H1 (cell line): ENCODE measurements around the gene CROCC2. TPM values are rescaled to one million over a fixed set of nuclear protein-coding genes. Genes with fewer than 3 reads are reported as not detected.

ENCODE experiments used
- CTCF ChIA-PET: fragments of 300-600 bp; sonication (Branson Sonifier 250); formaldehyde crosslinking; loops from one replicate; lab custom pipeline; 2021; ENCODE audit not compliant: partially characterized antibody; lab: Charles Lee
- POLR2A ChIA-PET: fragments of 300-600 bp; sonication (Branson Sonifier 250); formaldehyde crosslinking; loops from one replicate; lab custom pipeline; 2021; ENCODE audit warnings: inconsistent platforms; ENCODE audit not compliant: partially characterized antibody; lab: Charles Lee
- DNase-seq, 2 experiments: peaks; one replicate each; pipeline versions ENCODE4 v3.0.0 to v3.0.0-alpha.2; 2010 to 2022; ENCODE audit warnings: low spot score in 2 of 2, low read depth in 1 of 2, mixed read lengths in 1 of 2
- FAIRE-seq: peaks from 2 replicates; lab custom pipeline; 2011; peaks lifted over from hg19 to GRCh38; lab: Jason Lieb, UNC
- H2AFZ ChIP-seq: 2 replicates; pipeline ENCODE4 v1.8.1; 2012; ENCODE audit warnings: low read length, inconsistent platforms
- H2AK5ac ChIP-seq: 2 replicates; pipeline ENCODE4 v1.6.1; 2013; ENCODE audit warnings: low read depth, low read length
- H2BK120ac ChIP-seq: replicated peaks from 2 replicates; pipeline ENCODE3; 2013; ENCODE audit warnings: low read depth, low read length, inconsistent platforms
- H2BK12ac ChIP-seq: 2 replicates; pipeline ENCODE4 v1.6.1; 2013; ENCODE audit warnings: low read depth, low read length
- H2BK15ac ChIP-seq: 2 replicates; pipeline ENCODE4 v1.6.1; 2013; ENCODE audit warnings: low read length
- H2BK20ac ChIP-seq: 2 replicates; pipeline ENCODE4 v1.6.1; 2013; ENCODE audit warnings: low read length
- H2BK5ac ChIP-seq: 2 replicates; pipeline ENCODE4 v1.6.1; 2013; ENCODE audit warnings: low read depth, low read length
- H3K14ac ChIP-seq: 2 replicates; pipeline ENCODE4 v1.6.1; 2013; ENCODE audit warnings: inconsistent platforms; ENCODE audit not compliant: insufficient read length
- H3K18ac ChIP-seq: 2 replicates; pipeline ENCODE4 v1.6.1; 2013; ENCODE audit warnings: low read length; ENCODE audit errors: extremely low read depth
- H3K23ac ChIP-seq: 2 replicates; pipeline ENCODE4 v1.6.1; 2013; ENCODE audit warnings: inconsistent platforms; ENCODE audit not compliant: insufficient read length
- H3K23me2 ChIP-seq: 2 replicates; pipeline ENCODE4 v1.6.1; 2013; ENCODE audit warnings: low read depth, low read length
- H3K27ac ChIP-seq: 2 replicates; pipeline ENCODE4 v1.6.1; 2011; ENCODE audit warnings: low read depth, low read length, inconsistent platforms
- H3K27me3 ChIP-seq, 4 experiments: replicated peaks in 1 of 4; 1 replicate in 1 of 4; 2 replicates in 3 of 4; pipeline versions ENCODE4 v1.6.1 to v1.8.1; 2011 to 2013; ENCODE audit warnings: low read length in 3 of 4, mild to moderate bottlenecking in 3 of 4, inconsistent platforms in 2 of 4, mixed read lengths in 2 of 4, moderate library complexity in 1 of 4; ENCODE audit not compliant: control insufficient read depth in 3 of 4, insufficient read depth in 3 of 4; ENCODE audit errors: extremely low read depth in 1 of 4
- H3K36me3 ChIP-seq, 4 experiments: 2 replicates each; pipeline versions ENCODE4 v1.6.1 to v1.8.1; 2011 to 2013; ENCODE audit warnings: mild to moderate bottlenecking in 4 of 4, low read length in 3 of 4, moderate library complexity in 2 of 4, control low read depth in 1 of 4, inconsistent platforms in 1 of 4; ENCODE audit not compliant: insufficient read depth in 4 of 4, control insufficient read depth in 2 of 4
- H3K4ac ChIP-seq: replicated peaks from 2 replicates; pipeline ENCODE3; 2013; ENCODE audit warnings: low read length, low read depth, mixed read lengths, inconsistent platforms; ENCODE audit not compliant: insufficient read length
- H3K4me1 ChIP-seq, 4 experiments: replicated peaks in 1 of 4; 1 replicate in 1 of 4; 2 replicates in 3 of 4; pipeline versions ENCODE4 v1.6.1 to v1.8.1; 2011 to 2013; ENCODE audit warnings: low read length in 3 of 4, inconsistent platforms in 2 of 4, mixed read lengths in 1 of 4; ENCODE audit not compliant: insufficient read depth in 4 of 4, control insufficient read depth in 3 of 4
- H3K4me2 ChIP-seq, 2 experiments: 2 replicates each; pipeline versions ENCODE4 v1.6.1 to v1.8.1; 2011 to 2013; ENCODE audit warnings: low read depth in 2 of 2, low read length in 2 of 2, control low read depth in 1 of 2, inconsistent platforms in 1 of 2, mild to moderate bottlenecking in 1 of 2; ENCODE audit not compliant: insufficient read depth in 1 of 2
- H3K4me3 ChIP-seq, 4 experiments: fragments of 200-600, 300-600 bp in 1 of 4; sonication (generic), shearing (Covaris generic), sonication (Bioruptor Twin) in 1 of 4; 2 replicates each; pipeline versions ENCODE4 v1.5.1 to v1.8.1; 2011 to 2016; ENCODE audit warnings: low read length in 4 of 4, low read depth in 3 of 4, control low read depth in 2 of 4, inconsistent platforms in 2 of 4, mild to moderate bottlenecking in 2 of 4, mixed read lengths in 1 of 4, moderate library complexity in 1 of 4; ENCODE audit not compliant: insufficient read depth in 2 of 4; ENCODE audit errors: extremely low read depth in 1 of 4
- H3K56ac ChIP-seq: replicated peaks from 2 replicates; pipeline ENCODE3; 2013; ENCODE audit warnings: low read depth, mild to moderate bottlenecking, mixed read lengths, low read length, inconsistent platforms; ENCODE audit not compliant: insufficient read length
- H3K79me1 ChIP-seq: 2 replicates; pipeline ENCODE4 v1.6.1; 2013; ENCODE audit warnings: low read depth, low read length, control low read depth
- H3K79me2 ChIP-seq, 2 experiments: 2 replicates each; pipeline versions ENCODE4 v1.6.1 to v1.8.1; 2012 to 2013; ENCODE audit warnings: low read length in 2 of 2, mild to moderate bottlenecking in 2 of 2, inconsistent platforms in 1 of 2; ENCODE audit not compliant: insufficient read depth in 2 of 2, control insufficient read depth in 1 of 2
- H3K9ac ChIP-seq, 4 experiments: replicated peaks in 1 of 4; 1 replicate in 1 of 4; 2 replicates in 3 of 4; pipeline versions ENCODE4 v1.6.1 to v1.8.1; 2011 to 2013; ENCODE audit warnings: low read depth in 3 of 4, low read length in 3 of 4, control low read depth in 2 of 4, mild to moderate bottlenecking in 2 of 4, moderate library complexity in 2 of 4, inconsistent platforms in 1 of 4; ENCODE audit errors: extremely low read depth in 1 of 4
- H3K9me3 ChIP-seq, 2 experiments: 2 replicates each; pipeline versions ENCODE4 v1.6.1 to v1.8.1; 2012 to 2013; ENCODE audit warnings: mild to moderate bottlenecking in 2 of 2, moderate library complexity in 2 of 2, control low read depth in 1 of 2, inconsistent platforms in 1 of 2, low read depth in 1 of 2, low read length in 1 of 2, mixed read lengths in 1 of 2; ENCODE audit not compliant: insufficient read depth in 2 of 2
- H4K20me1 ChIP-seq, 2 experiments: replicated peaks in 1 of 2; 2 replicates each; pipeline versions ENCODE3 to v1.8.1; 2011 to 2013; ENCODE audit warnings: inconsistent platforms in 2 of 2, low read length in 2 of 2, mild to moderate bottlenecking in 1 of 2; ENCODE audit not compliant: insufficient read depth in 2 of 2, control insufficient read depth in 1 of 2
- H4K5ac ChIP-seq: 2 replicates; pipeline ENCODE4 v1.6.1; 2013; ENCODE audit warnings: low read length, low read depth, mixed read lengths, inconsistent platforms; ENCODE audit not compliant: insufficient read length
- H4K8ac ChIP-seq: 2 replicates; pipeline ENCODE4 v1.8.0; 2013; ENCODE audit warnings: mild to moderate bottlenecking, moderate library complexity, low read length, inconsistent platforms; ENCODE audit not compliant: insufficient read depth; ENCODE audit errors: extremely low read depth
- H4K91ac ChIP-seq: replicated peaks from 2 replicates; pipeline ENCODE3; 2013; ENCODE audit warnings: low read length, mixed read lengths, inconsistent platforms; ENCODE audit not compliant: insufficient read length
- CHD1 ChIP-seq: IDR thresholded peaks from 2 replicates; pipeline ENCODE4 v1.6.1; 2012; ENCODE audit warnings: low read depth, low read length, improper control_type of control experiment
- EZH2 ChIP-seq: fragments of 200-600 bp; sonication (generic); IDR thresholded peaks from 2 replicates; pipeline ENCODE4 v1.7.1; 2012; ENCODE audit warnings: low read depth, mild to moderate bottlenecking, moderate library complexity, low read length, inconsistent platforms; ENCODE audit not compliant: severe bottlenecking
- FOSL1 ChIP-seq: IDR thresholded peaks from 2 replicates; pipeline ENCODE4 v1.6.1; 2011; ENCODE audit warnings: mild to moderate bottlenecking, low read depth, low read length, moderate library complexity; ENCODE audit not compliant: insufficient read depth
- GTF2F1 ChIP-seq: IDR thresholded peaks from 2 replicates; pipeline ENCODE4 v1.6.1; 2012; ENCODE audit warnings: low read depth, low read length, improper control_type of control experiment, borderline replicate concordance
- KDM4A ChIP-seq: IDR thresholded peaks from one replicate; pipeline ENCODE4 v1.7.1; 2012; ENCODE audit warnings: low read depth, mild to moderate bottlenecking, moderate library complexity, low read length, inconsistent platforms; ENCODE audit not compliant: severe bottlenecking
- MAFK ChIP-seq: IDR thresholded peaks from 2 replicates; pipeline ENCODE4 v1.6.1; 2012; ENCODE audit warnings: low read depth, mild to moderate bottlenecking, improper control_type of control experiment, low read length
- PHF8 ChIP-seq: fragments of 200-600 bp; sonication (generic); conservative IDR thresholded peaks from 2 replicates; pipeline ENCODE4 v1.7.1; 2012; ENCODE audit warnings: low read depth, mild to moderate bottlenecking, inconsistent platforms, low read length, moderate library complexity
- POLR2A ChIP-seq, 2 experiments: IDR thresholded peaks; 1 replicate in 1 of 2; 2 replicates in 1 of 2; pipeline ENCODE4 v1.6.1; 2011; ENCODE audit warnings: low read depth in 2 of 2, low read length in 2 of 2, mild to moderate bottlenecking in 2 of 2; ENCODE audit errors: control extremely low read depth in 1 of 2
- RAD21 ChIP-seq, 2 experiments: IDR thresholded peaks in 1 of 2; conservative IDR thresholded peaks in 1 of 2; 2 replicates each; pipeline ENCODE4 v1.6.1; 2011; ENCODE audit warnings: low read depth in 2 of 2, low read length in 2 of 2, improper control_type of control experiment in 1 of 2, inconsistent platforms in 1 of 2, mild to moderate bottlenecking in 1 of 2, moderate library complexity in 1 of 2
- RXRA ChIP-seq: IDR thresholded peaks from 2 replicates; pipeline ENCODE4 v1.6.1; 2011; ENCODE audit warnings: low read depth, mild to moderate bottlenecking, low read length, moderate library complexity; ENCODE audit not compliant: insufficient read depth
- SIRT6 ChIP-seq: IDR thresholded peaks from one replicate; pipeline ENCODE4 v1.7.1; 2012; ENCODE audit warnings: low read length, inconsistent platforms
- SP2 ChIP-seq: IDR thresholded peaks from 2 replicates; pipeline ENCODE4 v1.6.1; 2012; ENCODE audit warnings: mild to moderate bottlenecking, low read length, inconsistent platforms
- TEAD4 ChIP-seq: IDR thresholded peaks from 2 replicates; pipeline ENCODE4 v1.6.1; 2012; ENCODE audit warnings: low read depth, low read length, inconsistent platforms, mixed read lengths
- WGBS, 2 experiments: shearing (Covaris generic) in 1 of 2; methylation state at CpG; one replicate each; pipeline versions ENCODE4 v1.1.6 to v1.1.7; 2013 to 2015; ENCODE audit warnings: low lambda C conversion rate in 2 of 2, mixed read lengths in 2 of 2, inconsistent platforms in 1 of 2, low coverage in 1 of 2, missing lambda C conversion rate in 1 of 2; ENCODE audit not compliant: insufficient replicate concordance in 2 of 2, insufficient coverage in 1 of 2, insufficient read length in 1 of 2; ENCODE audit errors: extremely low coverage in 1 of 2, missing lambda C conversion rate in 1 of 2; 5-methylcytosine and 5-hydroxymethylcytosine counted together
- polyA plus RNA-seq, 7 experiments: library from polyadenylated mRNA; depleted of rRNA in 3 of 7; stranded (reverse) in 5 of 7; unstranded in 2 of 7; fragments of >200 nt in 5 of 7; fragments of 200-250 nt in 2 of 7; gene quantifications; 1 replicate in 5 of 7; 2 replicates in 1 of 7; 4 replicates in 1 of 7; pipeline versions ENCODE4 v1.2.1 to v1.2.3, GENCODE V29; 2011 to 2013; ENCODE audit warnings: missing spikeins in 2 of 7, mixed read lengths in 2 of 7
- total RNA-seq: library from RNA; stranded (reverse); fragmentation: NEBNext Ultra II Directional; extraction: Animal tissue kit (Norgen Biotek cat#: 25700); gene quantifications from 2 replicates; pipeline ENCODE4 v1.2.1, GENCODE V29; 2021

Gene CROCC2
- total and polyA plus RNA-seq, 2 of the 8 experiments (the other 6 are each of a cell fraction or from before 2014, with no cell fraction given): not detected

- H3K9me3 ChIP-seq: no peaks in the 10 kb centered on the region
- no peak overlapping the region for H4K8ac ChIP-seq
- H3K9ac ChIP-seq: no peak overlapping the region
- H3K18ac ChIP-seq: no peak overlapping the region
- no peaks in the 10 kb centered on the region for H3K79me1 ChIP-seq
- no peaks in the 10 kb centered on the region for H3K79me2 ChIP-seq
- no peak overlapping the region for H4K91ac ChIP-seq
- no peak overlapping the region for H2BK5ac ChIP-seq
- ChIA-PET CTCF (interaction anchor here (0.8 to 1.3 kb wide), 4 partner anchors 22 to 29 kb away, joined by 3 to 5 read pairs (median 4); no protein-coding TSS in a partner anchor), POLR2A (no interaction called here)
- H2BK12ac ChIP-seq: no peak overlapping the region
- H3K23ac ChIP-seq: no peak overlapping the region
- peaks cover 0 to 10% of the 10 kb centered on the region in 2 experiments for H4K20me1 ChIP-seq
- no peak overlapping the region for H2BK120ac ChIP-seq
- H3K4me1 ChIP-seq: peaks cover 0 to 16% (median 8%) of the 10 kb centered on the region in 4 experiments; a peak in 5 of 7 replicates
- H2BK15ac ChIP-seq: no peak overlapping the region
- no peak overlapping the region for H2AFZ ChIP-seq
- no peak overlapping the region for H3K4ac ChIP-seq
- no peak overlapping the region for H3K4me2 ChIP-seq
- WGBS, 2 experiments: 91% methylated on average over 14 of the region's 15 CpGs; no CpG with 5 or more reads in 1 of the 2 experiments
- H4K5ac ChIP-seq: no peak overlapping the region
- no peaks in the 10 kb centered on the region for H3K36me3 ChIP-seq
- H3K14ac ChIP-seq: no peak overlapping the region
- no peak overlapping the region for H2BK20ac ChIP-seq
- H3K27me3 ChIP-seq: no peaks in the 10 kb centered on the region
- H3K27ac ChIP-seq: no peak overlapping the region
- DNase-seq (peak in 1 of 2 experiments; percentile 40), FAIRE-seq (no peak)
- peaks cover 8% of the 10 kb centered on the region; the same call in 1 of the 2 replicates for H3K23me2 ChIP-seq
- no peak overlapping the region for H3K4me3 ChIP-seq
- no peak overlapping the region for H3K56ac ChIP-seq
- H2AK5ac ChIP-seq: no peak overlapping the region
- TF ChIP-seq FOSL1 (no peak), KDM4A (no peak), EZH2 (no peak), TEAD4 (no peak), GTF2F1 (no peak), RXRA (no peak), MAFK (no peak), PHF8 (no peak), POLR2A (IDR thresholded peaks at IDR 0.05; ENCODE audit: control extremely low read depth in 1 of 2, low read depth in 2 of 2, low read length in 2 of 2) (no peak), CHD1 (no peak), SIRT6 (no peak), SP2 (no peak), RAD21 (IDR thresholded peaks at IDR 0.05 in 1 of 2, conservative IDR thresholded peaks at IDR 0.05 in 1 of 2; ENCODE audit: low read depth in 2 of 2, low read length in 2 of 2) (no peak)
Measured at GRCh38 chr2:240959214-240959940, 53.2 kb downstream of the CROCC2 start.
